ENCODE data around the gene C10orf120. TPM values are rescaled to one million over a fixed set of nuclear protein-coding genes. Genes with fewer than 3 reads are reported as not detected.

Gene C10orf120
- not detected in 2 replicates for total RNA-seq (2014; rRNA removed; shearing (Covaris generic))
- polyA plus RNA-seq (2015; cell fraction: cytosol; rRNA removed): not detected in 2 replicates
- not detected in 2 replicates for polyA plus RNA-seq (2015; cell fraction: nucleus; rRNA removed)

DNA sequence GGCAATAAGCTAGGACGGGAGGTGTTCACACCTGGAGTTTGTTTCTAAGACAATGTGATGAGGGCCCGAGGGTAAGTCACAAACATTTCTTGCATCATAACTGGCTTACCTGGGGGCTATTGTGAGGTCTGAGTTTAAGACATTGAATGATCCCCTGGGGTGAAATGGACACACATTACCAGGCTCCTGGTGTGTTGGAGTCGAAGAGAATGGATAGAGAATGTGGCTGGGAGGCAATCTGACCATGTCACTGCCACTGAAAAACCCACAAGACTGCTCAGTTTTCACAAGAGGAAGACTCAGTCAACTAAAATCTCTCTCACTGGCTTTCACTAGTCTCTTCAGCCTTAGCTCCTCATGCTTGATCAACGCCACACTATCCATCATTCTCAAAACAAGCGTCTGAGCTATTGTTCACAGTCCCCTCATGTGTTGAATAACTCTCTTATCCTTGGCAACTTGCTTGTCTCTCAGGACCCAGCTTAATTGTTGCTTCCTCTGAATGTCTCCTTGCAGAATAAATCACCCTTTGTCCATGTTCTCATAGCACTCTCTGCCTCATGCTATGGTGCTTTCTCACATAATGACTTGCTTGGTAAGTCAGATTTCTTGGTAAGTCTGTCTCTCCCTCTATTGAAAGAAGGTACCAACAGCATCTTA, at the start of gene C10orf120:
TSS of gene C10orf120 (minus strand) at position 51 of the 660 bp plus-strand sequence. CDS start 56 bp downstream, outside the sequence.
- peak; percentile 80 for DNase-seq (ENCODE audit: low read depth, low spot score)
- in situ Hi-C loops (cut with HindIII; ENCODE audit: low pct_unique_long_range_greater_than_20kb, low sequenced_read_pairs): no loop called here

GRCh38 chr10:122748496-122748895, 48.9 kb upstream of the C10orf120 start:
- no peak for DNase-seq (ENCODE audit: low read depth, low spot score)
- in situ Hi-C loops (cut with HindIII; ENCODE audit: low pct_unique_long_range_greater_than_20kb, low sequenced_read_pairs): no loop called here

DNA sequence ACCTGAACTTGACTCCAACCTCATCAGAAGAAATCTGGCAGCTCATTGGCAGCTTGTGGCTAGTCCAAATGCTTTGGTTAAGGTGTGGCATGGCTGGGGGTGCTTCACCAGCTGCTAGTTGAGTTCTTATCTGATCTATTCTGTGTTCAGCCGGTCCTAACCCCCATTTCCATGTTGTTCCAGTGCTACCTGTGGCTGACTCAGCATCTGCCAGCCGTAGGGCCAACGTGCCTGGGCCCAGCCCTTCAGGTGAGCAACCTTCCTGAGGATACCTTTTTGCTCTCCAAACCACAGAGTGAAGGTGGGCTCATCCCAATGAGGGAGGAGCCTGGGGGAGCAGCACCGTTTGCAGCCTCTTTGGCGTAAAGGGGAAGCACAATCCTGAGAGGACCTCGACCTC, 46.8 kb upstream of the C10orf120 start:
- DNase-seq (ENCODE audit: low read depth, low spot score): no peak

DNA sequence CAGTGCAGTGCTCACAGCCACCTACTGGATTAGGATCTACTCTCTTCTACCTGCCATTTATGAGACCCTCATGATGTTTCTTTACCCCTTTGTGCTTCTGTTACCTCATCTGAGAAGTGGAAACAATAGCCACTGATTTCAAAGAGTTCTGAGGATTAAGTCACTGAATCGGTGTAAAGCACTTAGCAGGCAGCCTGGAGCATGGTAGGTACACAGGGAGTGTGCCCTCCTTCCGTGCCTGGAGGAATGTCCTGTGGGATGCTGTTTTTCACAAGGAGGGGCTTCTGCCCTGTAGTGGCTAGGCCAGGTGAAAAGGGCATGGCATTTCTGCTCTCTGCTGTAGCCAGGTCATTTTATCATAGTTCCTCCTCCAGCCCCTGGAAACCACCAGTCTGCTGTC, 44.6 kb upstream of the C10orf120 start:
- in situ Hi-C loops (cut with HindIII; ENCODE audit: low pct_unique_long_range_greater_than_20kb, low sequenced_read_pairs): no loop called here
- DNase-seq (ENCODE audit: low read depth, low spot score): no peak

More for the DNA sequence above, 46.8 kb upstream of the C10orf120 start:
- in situ Hi-C loops (cut with HindIII; ENCODE audit: low pct_unique_long_range_greater_than_20kb, low sequenced_read_pairs): no loop called here

DNA sequence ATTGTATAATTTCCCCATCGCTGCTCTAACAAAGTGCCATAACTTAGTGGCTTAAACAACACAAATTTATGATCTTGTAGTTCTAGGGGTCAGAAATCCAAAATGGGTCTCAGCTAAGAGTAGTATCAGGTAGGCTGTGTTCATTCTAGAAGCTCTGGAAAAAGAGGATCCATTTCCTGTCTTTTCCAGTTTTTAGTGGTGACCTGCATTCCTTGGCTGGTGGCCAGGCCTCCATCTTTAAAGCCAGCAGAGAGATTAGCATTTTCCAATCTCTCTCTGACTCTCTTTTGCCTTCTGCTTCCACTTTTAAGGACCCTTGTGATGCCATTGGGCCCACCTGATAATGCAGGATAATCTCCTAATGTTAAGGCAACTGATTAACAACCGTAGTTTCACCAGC, 41.0 kb upstream of the C10orf120 start:
- in situ Hi-C loops (cut with HindIII; ENCODE audit: low pct_unique_long_range_greater_than_20kb, low sequenced_read_pairs): no loop called here
- no peak for DNase-seq (ENCODE audit: low read depth, low spot score)

DNA sequence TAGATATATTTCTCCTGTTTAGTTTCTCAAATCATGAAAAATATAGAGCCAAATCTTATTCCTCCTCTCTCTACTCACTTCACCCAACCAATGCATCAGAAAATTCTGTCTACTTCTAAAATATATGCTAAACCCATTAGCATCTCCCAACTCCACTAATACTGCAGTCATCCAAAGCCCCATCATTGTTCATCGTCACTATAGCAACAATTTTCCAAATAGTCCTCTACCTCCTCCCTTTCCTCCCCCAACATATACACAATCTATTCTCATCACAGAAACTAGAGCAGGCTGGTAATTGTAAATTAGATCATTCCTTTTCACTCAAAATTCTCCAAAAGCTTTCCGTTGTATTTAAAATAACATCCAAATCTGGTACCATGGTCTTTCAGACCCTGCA, 38.4 kb upstream of the C10orf120 start:
- DNase-seq (ENCODE audit: low read depth, low spot score): no peak
- in situ Hi-C loops (cut with HindIII; ENCODE audit: low pct_unique_long_range_greater_than_20kb, low sequenced_read_pairs): no loop called here

DNA sequence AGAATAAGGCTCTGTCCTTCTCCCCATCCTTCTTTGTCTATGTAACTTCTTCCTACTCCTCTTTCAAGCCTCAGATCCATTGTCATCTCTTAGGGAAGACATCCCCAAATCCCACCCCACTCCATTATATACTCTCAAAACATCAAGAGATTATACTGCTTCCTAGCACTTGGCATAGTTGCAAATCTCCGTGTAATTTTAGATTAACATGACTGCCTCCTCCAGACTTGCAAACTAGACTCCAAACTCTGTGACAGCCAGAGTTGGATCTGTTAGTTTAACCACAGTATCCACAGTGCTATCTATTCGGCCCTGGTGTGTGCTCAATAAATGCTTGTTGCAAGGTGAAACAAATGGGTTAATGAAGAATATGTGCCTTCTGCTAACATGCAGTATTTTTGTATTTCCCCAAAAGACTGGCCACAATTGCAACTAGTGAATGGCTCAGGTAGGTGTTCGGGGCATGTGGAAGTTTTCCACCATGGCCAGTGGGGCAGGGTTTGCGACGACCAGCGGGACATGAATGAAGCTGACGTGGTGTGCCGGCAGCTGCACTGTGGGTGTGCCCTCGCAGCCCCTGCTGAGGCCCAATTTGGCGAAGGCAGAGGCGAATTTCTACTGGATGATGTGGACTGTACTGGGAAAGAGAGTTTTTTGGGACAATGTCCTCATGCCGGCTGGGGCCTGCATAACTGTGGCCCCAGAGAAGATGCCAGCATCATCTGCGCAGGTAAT, 34.5 kb upstream of the C10orf120 start:
- no peak for DNase-seq (ENCODE audit: low read depth, low spot score)
- in situ Hi-C loops (cut with HindIII; ENCODE audit: low pct_unique_long_range_greater_than_20kb, low sequenced_read_pairs): no loop called here

- in situ Hi-C loops (cut with HindIII; ENCODE audit: low pct_unique_long_range_greater_than_20kb, low sequenced_read_pairs): no loop called here
- DNase-seq (ENCODE audit: low read depth, low spot score): no peak
Measured at GRCh38 chr10:122733443-122733842, 33.8 kb upstream of the C10orf120 start.

GRCh38 chr10:122730238-122730637, 30.6 kb upstream of the C10orf120 start:
- DNase-seq (ENCODE audit: low read depth, low spot score): no peak
- in situ Hi-C loops (cut with HindIII; ENCODE audit: low pct_unique_long_range_greater_than_20kb, low sequenced_read_pairs): no loop called here

- DNase-seq (ENCODE audit: low read depth, low spot score): no peak
- in situ Hi-C loops (cut with HindIII; ENCODE audit: low pct_unique_long_range_greater_than_20kb, low sequenced_read_pairs): no loop called here
Measured at GRCh38 chr10:122729126-122729525, 29.5 kb upstream of the C10orf120 start.

DNA sequence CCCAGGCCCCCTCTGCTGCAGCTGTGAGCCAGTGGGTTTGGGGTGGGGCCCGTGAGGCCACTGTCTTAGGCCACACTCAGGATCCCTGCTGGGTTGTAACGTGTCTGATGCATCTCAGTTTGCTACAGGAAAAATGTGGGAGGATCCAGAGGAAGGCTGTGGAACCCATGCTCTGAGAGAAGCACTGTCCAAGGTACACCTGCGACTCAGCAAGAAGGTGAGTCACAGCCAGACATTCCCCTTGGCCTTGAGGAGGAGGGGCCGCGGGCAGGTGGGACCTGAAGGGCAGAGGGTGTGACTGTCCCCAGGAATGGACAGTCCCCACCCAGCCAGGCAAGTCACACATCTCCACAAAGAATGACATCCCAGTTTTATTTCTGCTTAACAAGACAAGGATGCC, 27.8 kb upstream of the C10orf120 start:
- in situ Hi-C loops (cut with HindIII; ENCODE audit: low pct_unique_long_range_greater_than_20kb, low sequenced_read_pairs): no loop called here
- no peak for DNase-seq (ENCODE audit: low read depth, low spot score)

GRCh38 chr10:122725768-122726167, 26.1 kb upstream of the C10orf120 start:
- DNase-seq (ENCODE audit: low read depth, low spot score): peak; percentile 13
- in situ Hi-C loops (cut with HindIII; ENCODE audit: low pct_unique_long_range_greater_than_20kb, low sequenced_read_pairs): no loop called here

GRCh38 chr10:122725006-122725405, 25.4 kb upstream of the C10orf120 start:
- no peak for DNase-seq (ENCODE audit: low read depth, low spot score)
- in situ Hi-C loops (cut with HindIII; ENCODE audit: low pct_unique_long_range_greater_than_20kb, low sequenced_read_pairs): no loop called here

- in situ Hi-C loops (cut with HindIII; ENCODE audit: low pct_unique_long_range_greater_than_20kb, low sequenced_read_pairs): no loop called here
- DNase-seq (ENCODE audit: low read depth, low spot score): no peak
Measured at GRCh38 chr10:122721111-122721510, 21.5 kb upstream of the C10orf120 start.

- no peak for DNase-seq (ENCODE audit: low read depth, low spot score)
- in situ Hi-C loops (cut with HindIII; ENCODE audit: low pct_unique_long_range_greater_than_20kb, low sequenced_read_pairs): no loop called here
Measured at GRCh38 chr10:122716025-122716424, 16.4 kb upstream of the C10orf120 start.

- in situ Hi-C loops (cut with HindIII; ENCODE audit: low pct_unique_long_range_greater_than_20kb, low sequenced_read_pairs): no loop called here
- no peak for DNase-seq (ENCODE audit: low read depth, low spot score)
Measured at GRCh38 chr10:122715576-122715975, 15.9 kb upstream of the C10orf120 start.

DNA sequence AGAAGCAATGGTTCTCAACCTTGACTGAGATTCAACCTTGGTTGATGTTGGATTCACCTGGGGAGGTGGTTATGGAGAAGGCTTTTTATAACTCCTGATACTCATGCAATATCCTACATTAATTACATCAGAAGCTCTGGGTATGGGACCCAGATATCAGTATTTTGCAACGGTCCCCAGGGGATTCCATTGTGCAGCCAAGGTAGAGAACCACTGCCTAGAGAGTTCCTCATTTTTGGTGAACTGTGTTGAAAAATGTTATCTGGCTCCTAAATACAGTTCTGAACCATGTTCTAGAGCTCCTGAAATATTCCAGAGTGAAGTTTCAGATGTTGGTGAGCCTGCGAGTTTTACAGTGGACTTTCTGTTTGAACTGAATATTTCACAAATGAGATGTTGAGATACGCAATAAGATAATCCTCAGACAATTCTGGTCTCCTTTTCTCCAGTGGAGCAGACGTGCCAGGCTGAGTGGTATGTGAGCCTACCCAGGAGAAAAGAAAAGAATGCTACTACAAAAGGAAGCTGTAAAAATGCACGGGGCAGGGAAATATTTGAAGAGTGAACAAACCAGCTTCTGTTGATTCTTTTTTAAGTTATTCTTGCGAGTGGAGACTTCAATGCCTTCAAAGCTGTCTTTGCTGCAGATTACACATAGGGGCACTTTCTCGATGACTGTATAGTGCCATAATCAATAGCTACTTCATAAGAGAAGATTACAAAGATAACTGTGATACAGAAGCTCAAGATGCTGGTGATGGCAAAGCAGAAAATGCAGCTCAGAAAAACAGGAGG, 13.6 kb upstream of the C10orf120 start:
- in situ Hi-C loops (cut with HindIII; ENCODE audit: low pct_unique_long_range_greater_than_20kb, low sequenced_read_pairs): no loop called here

GRCh38 chr10:122710576-122710975, 10.9 kb upstream of the C10orf120 start:
- no peak for DNase-seq (ENCODE audit: low read depth, low spot score)
- in situ Hi-C loops (cut with HindIII; ENCODE audit: low pct_unique_long_range_greater_than_20kb, low sequenced_read_pairs): no loop called here

More for the DNA sequence above, 13.6 kb upstream of the C10orf120 start:
- DNase-seq (ENCODE audit: low read depth, low spot score): peak; percentile 37

Measured in SK-MEL-5 (cell line).